Measurements from ENCODE around the gene DIO3. TPM values are rescaled to one million over a fixed set of nuclear protein-coding genes. Genes with fewer than 3 reads are reported as not detected.
"Not testable (repeated sequence)": the region's sequence is repeated elsewhere in the genome, so short reads cannot be mapped to it uniquely, and the experiment has no call there.

The DIO3 gene
- polyA plus RNA-seq, 2 donors = 0.20 to 0.64 TPM

- H3K36me3 ChIP-seq (ENCODE audit: control insufficient read depth in 2 of 2, insufficient read depth in 2 of 2, low read length in 1 of 2) = no peaks in the 10 kb centered on the region
- peaks cover 13 to 17% of the 10 kb centered on the region in 2 donors for H3K9me3 ChIP-seq (ENCODE audit: control insufficient read depth in 2 of 2, insufficient read depth in 1 of 2, low read depth in 1 of 2, low read length in 1 of 2)
- WGBS, 2 donors = 2 to 6% methylated on average over 13 of the region's 13 CpGs
- no peak overlapping the region for H3K4me3 ChIP-seq (ENCODE audit: low read depth in 1 of 2, low read length in 2 of 2)
- no peak overlapping the region for H3K27ac ChIP-seq (ENCODE audit: low read depth in 2 of 2, low read length in 1 of 2)
- H3K4me1 ChIP-seq (ENCODE audit: control insufficient read depth in 2 of 2, insufficient read depth in 2 of 2, low read length in 1 of 2) = peaks cover 0 to 3% of the 10 kb centered on the region in 2 donors
- H3K27me3 ChIP-seq (ENCODE audit: control insufficient read depth in 1 of 2, insufficient read depth in 2 of 2, low read length in 2 of 2) = peaks cover 21 to 27% of the 10 kb centered on the region in 2 donors
Measured at GRCh38 chr14:101563352-101563653, 2.0 kb downstream of the DIO3 start.

- Histone ChIP-seq H3K4me3 (ENCODE audit: low read depth in 1 of 2, low read length in 2 of 2) (no peak overlapping the region), H3K27me3 (ENCODE audit: control insufficient read depth in 1 of 2, insufficient read depth in 2 of 2, low read length in 2 of 2) (peaks cover 21 to 27% of the 10 kb centered on the region in 2 donors), H3K9me3 (ENCODE audit: control insufficient read depth in 2 of 2, insufficient read depth in 1 of 2, low read depth in 1 of 2, low read length in 1 of 2) (peaks cover 13 to 17% of the 10 kb centered on the region in 2 donors), H3K4me1 (ENCODE audit: control insufficient read depth in 2 of 2, insufficient read depth in 2 of 2, low read length in 1 of 2) (peaks cover 0 to 3% of the 10 kb centered on the region in 2 donors), H3K27ac (ENCODE audit: low read depth in 2 of 2, low read length in 1 of 2) (no peak overlapping the region), H3K36me3 (ENCODE audit: control insufficient read depth in 2 of 2, insufficient read depth in 2 of 2, low read length in 1 of 2) (no peaks in the 10 kb centered on the region)
- 4 to 5% methylated on average over 54 of the region's 54 CpGs for WGBS, 2 donors
Measured at GRCh38 chr14:101563654-101564443, 2.6 kb downstream of the DIO3 start.

GRCh38 chr14:101564444-101564776, 3.1 kb downstream of the DIO3 start:
- Histone ChIP-seq H3K36me3 (ENCODE audit: control insufficient read depth in 2 of 2, insufficient read depth in 2 of 2, low read length in 1 of 2) (no peaks in the 10 kb centered on the region), H3K27ac (ENCODE audit: low read depth in 2 of 2, low read length in 1 of 2) (no peak overlapping the region), H3K4me3 (ENCODE audit: low read depth in 1 of 2, low read length in 2 of 2) (no peak overlapping the region), H3K27me3 (ENCODE audit: control insufficient read depth in 1 of 2, insufficient read depth in 2 of 2, low read length in 2 of 2) (peaks cover 17 to 27% of the 10 kb centered on the region in 2 donors), H3K9me3 (ENCODE audit: control insufficient read depth in 2 of 2, insufficient read depth in 1 of 2, low read depth in 1 of 2, low read length in 1 of 2) (peaks cover 13 to 17% of the 10 kb centered on the region in 2 donors), H3K4me1 (ENCODE audit: control insufficient read depth in 2 of 2, insufficient read depth in 2 of 2, low read length in 1 of 2) (peaks cover 0 to 3% of the 10 kb centered on the region in 2 donors)
- WGBS, 2 donors = 5 to 6% methylated on average over 21 of the region's 21 CpGs

- H3K4me3 ChIP-seq (ENCODE audit: low read depth in 1 of 2, low read length in 2 of 2) = no peak overlapping the region
- peaks cover 13 to 17% of the 10 kb centered on the region in 2 donors for H3K9me3 ChIP-seq (ENCODE audit: control insufficient read depth in 2 of 2, insufficient read depth in 1 of 2, low read depth in 1 of 2, low read length in 1 of 2)
- no peaks in the 10 kb centered on the region for H3K36me3 ChIP-seq (ENCODE audit: control insufficient read depth in 2 of 2, insufficient read depth in 2 of 2, low read length in 1 of 2)
- H3K27ac ChIP-seq (ENCODE audit: low read depth in 2 of 2, low read length in 1 of 2) = no peak overlapping the region
- WGBS, 2 donors = 4 to 5% methylated on average over 47 to 51 of the region's 51 CpGs
- H3K4me1 ChIP-seq (ENCODE audit: control insufficient read depth in 2 of 2, insufficient read depth in 2 of 2, low read length in 1 of 2) = peaks cover 0 to 3% of the 10 kb centered on the region in 2 donors
- peaks cover 15 to 27% of the 10 kb centered on the region in 2 donors for H3K27me3 ChIP-seq (ENCODE audit: control insufficient read depth in 1 of 2, insufficient read depth in 2 of 2, low read length in 2 of 2)
Measured at GRCh38 chr14:101564819-101565698, 3.8 kb downstream of the DIO3 start.

GRCh38 chr14:101567252-101567651, 6.0 kb downstream of the DIO3 start:
- no peak overlapping the region for H3K27ac ChIP-seq (ENCODE audit: low read depth in 2 of 2, low read length in 1 of 2)
- no peaks in the 10 kb centered on the region for H3K4me1 ChIP-seq (ENCODE audit: control insufficient read depth in 2 of 2, insufficient read depth in 2 of 2, low read length in 1 of 2)
- peaks cover 13 to 22% of the 10 kb centered on the region in 2 donors for H3K27me3 ChIP-seq (ENCODE audit: control insufficient read depth in 1 of 2, insufficient read depth in 2 of 2, low read length in 2 of 2)
- H3K4me3 ChIP-seq (ENCODE audit: low read depth in 1 of 2, low read length in 2 of 2) = no peak overlapping the region
- no peaks in the 10 kb centered on the region for H3K36me3 ChIP-seq (ENCODE audit: control insufficient read depth in 2 of 2, insufficient read depth in 2 of 2, low read length in 1 of 2)
- H3K9me3 ChIP-seq (ENCODE audit: control insufficient read depth in 2 of 2, insufficient read depth in 1 of 2, low read depth in 1 of 2, low read length in 1 of 2) = peaks cover 2 to 7% of the 10 kb centered on the region in 2 donors
- 81 to 82% methylated on average over 5 of the region's 5 CpGs for WGBS, 2 donors

- WGBS, 2 donors = 74 to 75% methylated on average over 5 of the region's 5 CpGs
- Histone ChIP-seq H3K4me3 (ENCODE audit: low read depth in 1 of 2, low read length in 2 of 2) (no peak overlapping the region), H3K36me3 (ENCODE audit: control insufficient read depth in 2 of 2, insufficient read depth in 2 of 2, low read length in 1 of 2) (no peaks in the 10 kb centered on the region), H3K4me1 (ENCODE audit: control insufficient read depth in 2 of 2, insufficient read depth in 2 of 2, low read length in 1 of 2) (no peaks in the 10 kb centered on the region), H3K27me3 (ENCODE audit: control insufficient read depth in 1 of 2, insufficient read depth in 2 of 2, low read length in 2 of 2) (peaks cover 0 to 2% of the 10 kb centered on the region in 2 donors), H3K9me3 (ENCODE audit: control insufficient read depth in 2 of 2, insufficient read depth in 1 of 2, low read depth in 1 of 2, low read length in 1 of 2) (peaks cover 0 to 3% of the 10 kb centered on the region in 2 donors), H3K27ac (ENCODE audit: low read depth in 2 of 2, low read length in 1 of 2) (no peak overlapping the region)
Measured at GRCh38 chr14:101571004-101571403, 9.7 kb downstream of the DIO3 start.

- H3K4me3 ChIP-seq (ENCODE audit: low read depth in 1 of 2, low read length in 2 of 2); H3K27me3 ChIP-seq (ENCODE audit: control insufficient read depth in 1 of 2, insufficient read depth in 2 of 2, low read length in 2 of 2); H3K36me3 ChIP-seq (ENCODE audit: control insufficient read depth in 2 of 2, insufficient read depth in 2 of 2, low read length in 1 of 2); H3K9me3 ChIP-seq (ENCODE audit: control insufficient read depth in 2 of 2, insufficient read depth in 1 of 2, low read depth in 1 of 2, low read length in 1 of 2); H3K27ac ChIP-seq (ENCODE audit: low read depth in 2 of 2, low read length in 1 of 2); H3K4me1 ChIP-seq (ENCODE audit: control insufficient read depth in 2 of 2, insufficient read depth in 2 of 2, low read length in 1 of 2): not testable (repeated sequence)
- 88 to 93% methylated on average over 6 of the region's 6 CpGs for WGBS, 2 donors
Measured at GRCh38 chr14:101572526-101572925, 11.2 kb downstream of the DIO3 start.

GRCh38 chr14:101573289-101573688, 12.0 kb downstream of the DIO3 start:
- Histone ChIP-seq H3K4me1 (ENCODE audit: control insufficient read depth in 2 of 2, insufficient read depth in 2 of 2, low read length in 1 of 2) (no peaks in the 10 kb centered on the region), H3K27me3 (ENCODE audit: control insufficient read depth in 1 of 2, insufficient read depth in 2 of 2, low read length in 2 of 2) (no peaks in the 10 kb centered on the region), H3K4me3 (ENCODE audit: low read depth in 1 of 2, low read length in 2 of 2) (no peak overlapping the region), H3K36me3 (ENCODE audit: control insufficient read depth in 2 of 2, insufficient read depth in 2 of 2, low read length in 1 of 2) (no peaks in the 10 kb centered on the region), H3K27ac (ENCODE audit: low read depth in 2 of 2, low read length in 1 of 2) (no peak overlapping the region), H3K9me3 (ENCODE audit: control insufficient read depth in 2 of 2, insufficient read depth in 1 of 2, low read depth in 1 of 2, low read length in 1 of 2) (peaks cover 0 to 3% of the 10 kb centered on the region in 2 donors)
- 70 to 91% methylated on average over 8 of the region's 8 CpGs for WGBS, 2 donors

GRCh38 chr14:101575581-101575980, 14.3 kb downstream of the DIO3 start:
- H3K36me3 ChIP-seq (ENCODE audit: control insufficient read depth in 2 of 2, insufficient read depth in 2 of 2, low read length in 1 of 2) = no peaks in the 10 kb centered on the region
- H3K27ac ChIP-seq (ENCODE audit: low read depth in 2 of 2, low read length in 1 of 2) = no peak overlapping the region
- H3K9me3 ChIP-seq (ENCODE audit: control insufficient read depth in 2 of 2, insufficient read depth in 1 of 2, low read depth in 1 of 2, low read length in 1 of 2) = peaks cover 0 to 5% of the 10 kb centered on the region in 2 donors
- WGBS, 2 donors = 66 to 70% methylated on average over 4 of the region's 4 CpGs
- no peaks in the 10 kb centered on the region for H3K4me1 ChIP-seq (ENCODE audit: control insufficient read depth in 2 of 2, insufficient read depth in 2 of 2, low read length in 1 of 2)
- no peak overlapping the region for H3K4me3 ChIP-seq (ENCODE audit: low read depth in 1 of 2, low read length in 2 of 2)
- H3K27me3 ChIP-seq (ENCODE audit: control insufficient read depth in 1 of 2, insufficient read depth in 2 of 2, low read length in 2 of 2) = no peaks in the 10 kb centered on the region
